HepG2 (cell line): ENCODE data around the gene CCDC57. TPM values are rescaled to one million over a fixed set of nuclear protein-coding genes. Genes with fewer than 3 reads are reported as not detected.

Experiments
- ARNT ChIP-seq: fragments of 450-650 bp; IDR thresholded peaks from 2 replicates; pipeline ENCODE4 v1.6.1; 2017
- FIP1L1 ChIP-seq: fragments of 200-400 bp; formaldehyde crosslinking; IDR thresholded peaks from 2 replicates; pipeline ENCODE4 v1.6.1; 2018; ENCODE audit warnings: low read depth, mild to moderate bottlenecking, low read length, moderate library complexity, borderline replicate concordance; ENCODE audit not compliant: insufficient read depth
- HOXA7 ChIP-seq: sonication (generic); formaldehyde crosslinking; IDR thresholded peaks from 2 replicates; pipeline ENCODE4 v1.8.1; 2022; ENCODE audit warnings: mild to moderate bottlenecking, missing genetic modification reagents, moderate library complexity
- IRF2 ChIP-seq: IDR thresholded peaks from 2 replicates; pipeline ENCODE4 v1.6.1; 2018; ENCODE audit warnings: missing genetic modification reagents, missing compliant biosample characterization
- KLF13 ChIP-seq: sonication (generic); formaldehyde crosslinking; IDR thresholded peaks from 2 replicates; pipeline ENCODE4 v1.4.0; 2020; ENCODE audit warnings: mild to moderate bottlenecking, missing genetic modification reagents
- MAFF ChIP-seq: IDR thresholded peaks from 2 replicates; pipeline ENCODE4 v1.6.1; 2011; ENCODE audit warnings: low read depth, low read length, improper control_type of control experiment
- NFKBIZ ChIP-seq: IDR thresholded peaks from 2 replicates; pipeline ENCODE4 v1.6.1; 2018; ENCODE audit warnings: missing genetic modification reagents, missing compliant biosample characterization
- NFYC ChIP-seq: IDR thresholded peaks from 2 replicates; pipeline ENCODE4 v1.6.1; 2016; ENCODE audit warnings: missing genetic modification reagents, missing compliant biosample characterization
- NR3C1 ChIP-seq: sonication (generic); formaldehyde crosslinking; IDR thresholded peaks from 2 replicates; pipeline ENCODE4 v1.4.0; 2020; ENCODE audit warnings: missing genetic modification reagents
- PRDM15 ChIP-seq: sonication (generic); formaldehyde crosslinking; IDR thresholded peaks from 2 replicates; pipeline ENCODE4 v1.4.0; 2020; ENCODE audit warnings: missing genetic modification reagents
- RAD51 ChIP-seq: fragments of 450-650 bp; IDR thresholded peaks from 2 replicates; pipeline ENCODE4 v1.6.1; 2016; ENCODE audit warnings: borderline replicate concordance
- RFX1 ChIP-seq: fragments of 450-650 bp; IDR thresholded peaks from 2 replicates; pipeline ENCODE4 v1.6.1; 2017
- SPEN ChIP-seq: sonication (generic); formaldehyde crosslinking; IDR thresholded peaks from 2 replicates; pipeline ENCODE4 v1.5.1; 2020; ENCODE audit warnings: low read depth, mild to moderate bottlenecking, missing genetic modification reagents
- ZBTB26 ChIP-seq: IDR thresholded peaks from 2 replicates; pipeline ENCODE4 v1.6.1; 2016; ENCODE audit warnings: missing compliant biosample characterization, missing genetic modification reagents, borderline replicate concordance
- ZFP36L2 ChIP-seq: sonication (generic); formaldehyde crosslinking; IDR thresholded peaks from 2 replicates; pipeline ENCODE4 v1.4.0; 2020; ENCODE audit warnings: missing genetic modification reagents
- ZFYVE20 ChIP-seq: sonication (generic); formaldehyde crosslinking; IDR thresholded peaks from 2 replicates; pipeline ENCODE4 v1.8.0; 2023; ENCODE audit warnings: low read depth, mild to moderate bottlenecking, moderate library complexity, missing genetic modification reagents, borderline replicate concordance
- ZNF12 ChIP-seq: sonication (generic); formaldehyde crosslinking; IDR thresholded peaks from 2 replicates; pipeline ENCODE4 v1.5.0; 2020; ENCODE audit warnings: missing genetic modification reagents
- ZNF510 ChIP-seq: sonication (generic); formaldehyde crosslinking; IDR thresholded peaks from 2 replicates; pipeline ENCODE4 v1.4.0; 2020; ENCODE audit warnings: low read depth, mild to moderate bottlenecking, missing genetic modification reagents
- ZNF549 ChIP-seq: sonication (generic); formaldehyde crosslinking; IDR thresholded peaks from 2 replicates; pipeline ENCODE4 v1.5.0; 2020; ENCODE audit warnings: missing genetic modification reagents
- ZNF597 ChIP-seq: sonication (generic); formaldehyde crosslinking; IDR thresholded peaks from 2 replicates; pipeline ENCODE4 v1.5.0; 2020; ENCODE audit warnings: missing genetic modification reagents
- polyA plus RNA-seq, 8 experiments: library from polyadenylated mRNA; depleted of rRNA in 3 of 8; stranded (reverse) in 7 of 8; unstranded in 1 of 8; fragments of >200 nt; fragmentation: Illumina TruSeq in 4 of 8; extraction: Trizol in 4 of 8; gene quantifications; 2 replicates each; pipeline versions ENCODE4 v1.2.1 to v1.2.3, GENCODE V29; 2011 to 2016; ENCODE audit warnings: low read depth in 4 of 8, missing spikeins in 1 of 8, mixed read lengths in 1 of 8; ENCODE audit not compliant: insufficient read depth in 1 of 8
- total RNA-seq, 5 experiments: library from RNA; depleted of rRNA; stranded (reverse); fragments of >200 nt; fragmentation: Illumina TruSeq; extraction: Trizol; gene quantifications; 2 replicates each; pipeline ENCODE4 v1.2.3, GENCODE V29; 2016; ENCODE audit warnings: low read depth in 1 of 5
- TF ChIP-seq, protein P1 (sequence below): sonication (generic); formaldehyde crosslinking; IDR thresholded peaks from 2 replicates; pipeline ENCODE4 v1.4.0; 2020; ENCODE audit warnings: mild to moderate bottlenecking, missing genetic modification reagents

CCDC57 gene
- total and polyA plus RNA-seq, 2 of the 13 experiments (the other 11 are each of a cell fraction or from before 2014, with no cell fraction given): 59.3 to 59.9 TPM

DNA sequence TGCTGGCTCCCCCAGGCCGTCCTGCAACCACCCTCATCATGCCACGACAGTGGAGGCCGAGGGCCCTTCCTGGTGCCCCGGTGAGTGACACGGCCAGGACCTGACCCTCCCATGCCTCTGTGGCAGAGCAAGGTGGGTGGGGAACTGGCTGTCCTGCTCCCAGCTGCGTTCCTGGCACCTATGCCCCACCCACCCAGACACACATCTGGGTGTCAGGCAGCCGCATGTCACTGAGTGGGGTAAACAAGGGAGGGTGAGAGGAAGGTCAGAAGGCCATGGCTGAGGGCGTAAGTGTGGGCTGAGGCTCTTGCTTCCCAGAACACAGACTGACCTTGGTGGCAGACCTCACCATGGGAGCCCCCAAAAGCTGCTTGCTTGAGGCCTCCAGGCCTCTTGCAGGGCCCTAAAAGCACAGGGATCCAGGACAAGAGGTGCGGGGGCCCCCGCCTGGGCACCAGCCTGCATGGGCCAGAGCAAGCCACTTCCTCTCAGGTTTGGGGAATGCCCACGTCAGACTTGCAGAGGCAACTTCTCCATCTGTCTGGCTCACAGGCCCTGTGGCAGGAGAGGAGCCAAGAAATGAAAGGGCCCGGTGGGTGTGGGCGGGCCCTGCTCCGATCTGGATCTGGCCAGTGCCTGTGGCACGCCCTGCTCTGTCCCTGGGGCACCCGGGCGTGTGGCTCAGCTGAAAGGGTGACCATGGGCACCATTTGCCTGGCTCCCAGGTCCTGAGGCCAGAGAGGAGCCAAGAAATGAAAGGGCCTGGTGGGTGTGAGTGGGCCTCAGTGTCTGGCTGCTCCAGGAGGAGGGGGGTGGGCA is 3.9 kb upstream of the CCDC57 start (continued):
- TF ChIP-seq ZNF597 (CRISPR knock-in tag): no peak
- no peak for TF ChIP-seq HOXA7
- TF ChIP-seq IRF2: peak; percentile 53; the same call in 1 of the 2 replicates
- no peak for TF ChIP-seq ZNF510 (CRISPR knock-in tag)
- TF ChIP-seq ZBTB26 (CRISPR knock-in tag): 0 out of 2 replicates have a peak, but pooled peaks have one; percentile 33
- no peak for TF ChIP-seq RAD51
- no peak for TF ChIP-seq RFX1
- no peak; the same call in 1 of the 2 replicates for TF ChIP-seq SPEN (CRISPR knock-in tag)
- no peak for TF ChIP-seq ZFYVE20 (CRISPR knock-in tag)
- TF ChIP-seq ZFP36L2 (CRISPR knock-in tag): no peak
- TF ChIP-seq ARNT: no peak
- TF ChIP-seq, protein P1, sequence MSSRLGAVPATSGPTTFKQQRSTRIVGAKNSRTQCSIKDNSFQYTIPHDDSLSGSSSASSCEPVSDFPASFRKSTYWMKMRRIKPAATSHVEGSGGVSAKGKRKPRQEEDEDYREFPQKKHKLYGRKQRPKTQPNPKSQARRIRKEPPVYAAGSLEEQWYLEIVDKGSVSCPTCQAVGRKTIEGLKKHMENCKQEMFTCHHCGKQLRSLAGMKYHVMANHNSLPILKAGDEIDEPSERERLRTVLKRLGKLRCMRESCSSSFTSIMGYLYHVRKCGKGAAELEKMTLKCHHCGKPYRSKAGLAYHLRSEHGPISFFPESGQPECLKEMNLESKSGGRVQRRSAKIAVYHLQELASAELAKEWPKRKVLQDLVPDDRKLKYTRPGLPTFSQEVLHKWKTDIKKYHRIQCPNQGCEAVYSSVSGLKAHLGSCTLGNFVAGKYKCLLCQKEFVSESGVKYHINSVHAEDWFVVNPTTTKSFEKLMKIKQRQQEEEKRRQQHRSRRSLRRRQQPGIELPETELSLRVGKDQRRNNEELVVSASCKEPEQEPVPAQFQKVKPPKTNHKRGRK (CRISPR knock-in tag): no peak; the same call in 1 of the 2 replicates
- TF ChIP-seq ZNF12 (CRISPR knock-in tag): no peak
- TF ChIP-seq NFYC (CRISPR knock-in tag): no peak
- TF ChIP-seq NR3C1 (CRISPR knock-in tag): no peak
- TF ChIP-seq FIP1L1: no peak; the same call in 1 of the 2 replicates
- no peak for TF ChIP-seq PRDM15
- TF ChIP-seq MAFF: no peak
- no peak for TF ChIP-seq KLF13
- TF ChIP-seq ZNF549: no peak
- 0 out of 2 replicates have a peak, but pooled peaks have one; percentile 60 for TF ChIP-seq NFKBIZ (CRISPR knock-in tag)
